Endodermal cell (in vitro differentiated cells): ENCODE results near the gene SEPTIN12. TPM values are rescaled to one million over a fixed set of nuclear protein-coding genes. Genes with fewer than 3 reads are reported as not detected.

Source experiments
- DNase-seq: peaks from one replicate; pipeline ENCODE4 v3.0.0-alpha.2; 2017
- H3K27ac ChIP-seq: 2 replicates; pipeline ENCODE4 v1.5.1; 2013; ENCODE audit warnings: mild to moderate bottlenecking, low read depth, low read length, moderate library complexity
- H3K27me3 ChIP-seq: 2 replicates; pipeline ENCODE4 v1.6.1; 2013; ENCODE audit warnings: mild to moderate bottlenecking, low read length, moderate library complexity; ENCODE audit not compliant: insufficient read depth, control insufficient read depth, poor library complexity, severe bottlenecking
- H3K36me3 ChIP-seq: 2 replicates; pipeline ENCODE4 v1.7.0; 2013; ENCODE audit warnings: mild to moderate bottlenecking, low read length, moderate library complexity; ENCODE audit not compliant: control insufficient read depth, insufficient read depth
- H3K4me1 ChIP-seq: one replicate; pipeline ENCODE4 v1.7.0; 2013; ENCODE audit warnings: low read length; ENCODE audit not compliant: control insufficient read depth, insufficient read depth
- H3K4me3 ChIP-seq: 2 replicates; pipeline ENCODE4 v1.5.1; 2013; ENCODE audit warnings: mild to moderate bottlenecking, low read length, moderate library complexity
- H3K9ac ChIP-seq: 2 replicates; pipeline ENCODE4 v1.6.1; 2013; ENCODE audit warnings: mild to moderate bottlenecking, low read length, moderate library complexity; ENCODE audit not compliant: poor library complexity, severe bottlenecking; ENCODE audit errors: extremely low read depth
- H3K9me3 ChIP-seq: 2 replicates; pipeline ENCODE4 v1.6.1; 2013; ENCODE audit warnings: mild to moderate bottlenecking, low read length, moderate library complexity; ENCODE audit not compliant: control insufficient read depth
- H3K27ac Mint-ChIP-seq: 2 replicates; pipeline ENCODE4 v1.8.0; 2020; ENCODE audit warnings: mixed read lengths
- H3K27me3 Mint-ChIP-seq: 2 replicates; pipeline ENCODE4 v1.8.0; 2021; ENCODE audit warnings: mild to moderate bottlenecking, mixed read lengths; ENCODE audit not compliant: insufficient read depth
- H3K36me3 Mint-ChIP-seq: 2 replicates; pipeline ENCODE4 v1.8.0; 2020; ENCODE audit warnings: low read depth, mixed read lengths
- H3K4me1 Mint-ChIP-seq: 2 replicates; pipeline ENCODE4 v1.8.0; 2020; ENCODE audit warnings: mixed read lengths
- H3K4me3 Mint-ChIP-seq: 2 replicates; pipeline ENCODE4 v1.8.0; 2020; ENCODE audit warnings: mild to moderate bottlenecking, moderate library complexity, mixed read lengths
- H3K9me3 Mint-ChIP-seq: 2 replicates; pipeline ENCODE4 v1.8.0; 2020; ENCODE audit warnings: mild to moderate bottlenecking, mixed read lengths
- CTCF ChIP-seq: fragments of 200-600 bp; sonication (generic); conservative IDR thresholded peaks from 2 replicates; pipeline ENCODE4 v1.5.0; 2021; ENCODE audit warnings: antibody characterized with exemption, mild to moderate bottlenecking
- WGBS, 2 experiments: methylation state at CpG; one replicate each; pipeline versions ENCODE4 v1.1.5 to v1.1.7; 2013; ENCODE audit warnings: missing lambda C conversion rate in 2 of 2, mixed read lengths in 1 of 2; ENCODE audit not compliant: insufficient coverage in 1 of 2, insufficient read length in 1 of 2; 5-methylcytosine and 5-hydroxymethylcytosine counted together
- total RNA-seq, 2 donors: library from RNA; stranded (reverse); fragmentation: NEBNext Ultra II Directional in 1 of 2; extraction: Animal tissue kit (Norgen Biotek cat#: 25700) in 1 of 2; gene quantifications; 2 replicates in 1 of 2; 3 replicates in 1 of 2; pipeline ENCODE4 v1.2.1, GENCODE V29; 2021

Gene SEPTIN12
- total RNA-seq, 2 donors from 2014 or later, result 0.40 to 0.73 TPM

GRCh38 chr16:4729876-4730275 is 58.3 kb downstream of the SEPTIN12 start:
- H3K4me3 Mint-ChIP-seq, result no peak overlapping the region
- no peak overlapping the region for H3K27ac Mint-ChIP-seq
- Histone ChIP-seq H3K4me1 (no peaks in the 10 kb centered on the region), H3K9me3 (no peaks in the 10 kb centered on the region), H3K36me3 (peaks cover 42% of the 10 kb centered on the region), H3K27ac (no peak overlapping the region), H3K27me3 (no peaks in the 10 kb centered on the region), H3K9ac (no peak overlapping the region), H3K4me3 (no peak overlapping the region)
- WGBS, 2 experiments, result 96 to 100% methylated on average over 13 to 15 of the region's 15 CpGs
- no peaks in the 10 kb centered on the region for H3K9me3 Mint-ChIP-seq
- no peak for TF ChIP-seq CTCF
- H3K4me1 Mint-ChIP-seq, result peaks cover 2% of the 10 kb centered on the region
- H3K27me3 Mint-ChIP-seq, result no peaks in the 10 kb centered on the region
- no peak for DNase-seq
- peaks cover 34% of the 10 kb centered on the region for H3K36me3 Mint-ChIP-seq

GRCh38 chr16:4728676-4729075 is 59.5 kb downstream of the SEPTIN12 start:
- Mint-ChIP-seq H3K4me1 (peaks cover 2% of the 10 kb centered on the region), H3K4me3 (no peak overlapping the region), H3K27ac (peak overlapping the region; percentile 72), H3K36me3 (peaks cover 38% of the 10 kb centered on the region), H3K27me3 (no peaks in the 10 kb centered on the region), H3K9me3 (no peaks in the 10 kb centered on the region)
- H3K27me3 ChIP-seq, result no peaks in the 10 kb centered on the region
- H3K9ac ChIP-seq, result no peak overlapping the region
- no peak overlapping the region for H3K4me3 ChIP-seq
- DNase-seq, result no peak
- peaks cover 52% of the 10 kb centered on the region for H3K36me3 ChIP-seq
- no peaks in the 10 kb centered on the region for H3K9me3 ChIP-seq
- no peak overlapping the region for H3K27ac ChIP-seq
- H3K4me1 ChIP-seq, result no peaks in the 10 kb centered on the region
- no peak for TF ChIP-seq CTCF
- WGBS, 2 experiments, result 93 to 97% methylated on average over 6 to 8 of the region's 8 CpGs

Other genes starting within 250 kb of the SEPTIN12 start
- gene CDIP1, start 249.6 kb downstream of the SEPTIN12 start, total RNA-seq, result 10 to 100 TPM; 41.8 to 64.4 TPM
- 1 to 10 TPM; 1.5 to 1.6 TPM for gene C16orf96, start 232.0 kb downstream of the SEPTIN12 start, total RNA-seq
- gene UBALD1, start 173.5 kb downstream of the SEPTIN12 start, total RNA-seq, result 10 to 100 TPM; 46.8 to 49.6 TPM
- 10 to 100 TPM; 66.9 to 71.4 TPM for gene MGRN1, start 163.5 kb downstream of the SEPTIN12 start, total RNA-seq
- gene NUDT16L1, start 94.8 kb downstream of the SEPTIN12 start, total RNA-seq, result 10 to 100 TPM; 38.6 to 40.7 TPM
- 10 to 100 TPM; 32.4 to 41.0 TPM for gene ANKS3, start 54.1 kb downstream of the SEPTIN12 start, total RNA-seq
- under 1 TPM; 0.35 to 0.64 TPM for gene DNAAF8, start 53.8 kb downstream of the SEPTIN12 start, total RNA-seq
- gene ZNF500, start 21.2 kb downstream of the SEPTIN12 start, total RNA-seq, result 10 to 100 TPM; 17.2 to 21.6 TPM
- gene SMIM22, start 7.0 kb upstream of the SEPTIN12 start, total RNA-seq, result not detected
- gene ROGDI, start 14.3 kb upstream of the SEPTIN12 start, total RNA-seq, result 10 to 100 TPM; 46.2 to 49.0 TPM
- 100 to 1,000 TPM in 1 of 2 donors, 10 to 100 TPM in 1; 99.3 to 108 TPM for gene GLYR1, start 58.9 kb upstream of the SEPTIN12 start, total RNA-seq
- 10 to 100 TPM; 36.8 to 46.7 TPM for gene UBN1, start 59.1 kb upstream of the SEPTIN12 start, total RNA-seq
- gene PPL, start 148.8 kb upstream of the SEPTIN12 start, total RNA-seq, result 10 to 100 TPM; 37.8 to 48.5 TPM
- under 1 TPM; 0.22 to 0.33 TPM for gene SEC14L5, start 170.0 kb upstream of the SEPTIN12 start, total RNA-seq
- 10 to 100 TPM; 12.7 to 14.0 TPM for gene NAGPA, start 245.6 kb upstream of the SEPTIN12 start, total RNA-seq